SK-N-SH (cell line): ENCODE data around the gene GPLD1. TPM values are rescaled to one million over a fixed set of nuclear protein-coding genes. Genes with fewer than 3 reads are reported as not detected.
A peak's percentile ranks its signal among the peaks of the same experiment; 100 is the strongest.

Experiments
- CTCF ChIA-PET: fragments of 300-600, 350-600 bp; formaldehyde crosslinking; extraction: SDS; loops from one replicate; lab custom pipeline; 2021; lab: Yijun Ruan, JAX
- POLR2A ChIA-PET: fragments of 350-600 bp; sonication (Branson Sonifier 250); formaldehyde crosslinking; extraction: SDS; loops from one replicate; lab custom pipeline; 2020; ENCODE audit warnings: antibody characterized with exemption, inconsistent platforms; lab: Yijun Ruan, JAX
- DNase-seq: peaks from one replicate; pipeline ENCODE4 v3.0.0; 2012
- H2AFZ ChIP-seq: fragments of 200-600 bp; sonication (generic); 2 replicates; pipeline ENCODE4 v1.8.1; 2016; ENCODE audit warnings: antibody characterized with exemption, mild to moderate bottlenecking, low read depth
- H3F3A ChIP-seq: fragments of 200-600 bp; sonication (generic); replicated peaks from 2 replicates; pipeline ENCODE3; 2016; ENCODE audit warnings: antibody characterized with exemption, mild to moderate bottlenecking; ENCODE audit not compliant: insufficient read depth
- H3K27ac ChIP-seq, 2 experiments: fragments of 200-500 bp in 1 of 2; fragments of 200-600 bp in 1 of 2; sonication (Bioruptor generic) in 1 of 2; sonication (generic), shearing (Covaris generic) in 1 of 2; 2 replicates each; pipeline versions ENCODE4 v1.5.1 to v1.6.1; 2014 to 2016; ENCODE audit warnings: low read depth in 2 of 2, inconsistent platforms in 1 of 2, low read length in 1 of 2, mild to moderate bottlenecking in 1 of 2, mixed read lengths in 1 of 2
- H3K27me3 ChIP-seq: fragments of 200-600 bp; sonication (generic), shearing (Covaris generic); 2 replicates; pipeline ENCODE4 v1.6.1; 2016; ENCODE audit warnings: mixed run types; ENCODE audit not compliant: insufficient read depth
- H3K36me3 ChIP-seq, 2 experiments: fragments of 200-500 bp in 1 of 2; fragments of 200-600 bp in 1 of 2; sonication (Bioruptor generic) in 1 of 2; sonication (generic) in 1 of 2; replicated peaks in 1 of 2; 2 replicates each; pipeline versions ENCODE3 to v1.5.1; 2014 to 2016; ENCODE audit warnings: low read length in 1 of 2, mild to moderate bottlenecking in 1 of 2; ENCODE audit not compliant: insufficient read depth in 2 of 2, control insufficient read depth in 1 of 2
- H3K4me1 ChIP-seq, 2 experiments: fragments of 200-500 bp in 1 of 2; fragments of 200-600 bp in 1 of 2; sonication (Bioruptor generic) in 1 of 2; sonication (generic), shearing (Covaris generic) in 1 of 2; 2 replicates each; pipeline versions ENCODE4 v1.5.1 to v1.6.1; 2014 to 2016; ENCODE audit warnings: low read depth in 1 of 2, low read length in 1 of 2, mixed run types in 1 of 2; ENCODE audit not compliant: insufficient read depth in 2 of 2, control insufficient read depth in 1 of 2
- H3K4me2 ChIP-seq: fragments of 200-600 bp; sonication (generic), shearing (Covaris generic); 2 replicates; pipeline ENCODE4 v1.6.1; 2017; ENCODE audit warnings: mixed run types
- H3K4me3 ChIP-seq, 2 experiments: fragments of 200-500 bp in 1 of 2; fragments of 200-600 bp in 1 of 2; sonication (Bioruptor generic) in 1 of 2; sonication (generic), shearing (Covaris generic) in 1 of 2; 2 replicates each; pipeline versions ENCODE4 v1.5.1 to v1.8.1; 2014 to 2016; ENCODE audit warnings: low read depth in 2 of 2, inconsistent platforms in 1 of 2, low read length in 1 of 2, mild to moderate bottlenecking in 1 of 2, mixed read lengths in 1 of 2, moderate library complexity in 1 of 2
- H3K79me2 ChIP-seq: fragments of 200-600 bp; sonication (generic); 2 replicates; pipeline ENCODE4 v1.8.1; 2017; ENCODE audit warnings: mild to moderate bottlenecking; ENCODE audit not compliant: insufficient read depth
- H3K9ac ChIP-seq: fragments of 200-600 bp; sonication (generic); 2 replicates; pipeline ENCODE4 v1.6.1; 2017; ENCODE audit warnings: mixed run types
- H3K9me2 ChIP-seq: fragments of 200-600 bp; sonication (generic); 2 replicates; pipeline ENCODE4 v1.6.1; 2017; ENCODE audit warnings: mixed run types
- H3K9me3 ChIP-seq: fragments of 200-600 bp; sonication (generic); 2 replicates; pipeline ENCODE4 v1.6.1; 2017; ENCODE audit warnings: mixed run types, mild to moderate bottlenecking, moderate library complexity
- H4K20me1 ChIP-seq: fragments of 200-600 bp; sonication (generic); 2 replicates; pipeline ENCODE4 v1.6.1; 2017; ENCODE audit warnings: mild to moderate bottlenecking, mixed run types; ENCODE audit not compliant: insufficient read depth
- EZH2phosphoT487 ChIP-seq: fragments of 200-600 bp; sonication (generic); IDR thresholded peaks from 2 replicates; pipeline ENCODE4 v1.6.1; 2017; ENCODE audit warnings: low read depth, mixed run types, mild to moderate bottlenecking, antibody characterized with exemption, moderate library complexity, borderline replicate concordance
- JUND ChIP-seq: IDR thresholded peaks from 2 replicates; pipeline ENCODE4 v1.4.0; 2012
- MAX ChIP-seq: IDR thresholded peaks from 2 replicates; pipeline ENCODE4 v1.4.0; 2012; ENCODE audit warnings: low read depth
- MXI1 ChIP-seq: IDR thresholded peaks from 2 replicates; pipeline ENCODE4 v1.6.1; 2012; ENCODE audit warnings: mild to moderate bottlenecking, low read depth, low read length, improper control_type of control experiment
- RAD21 ChIP-seq: IDR thresholded peaks from 2 replicates; pipeline ENCODE4 v1.6.1; 2012; ENCODE audit warnings: mild to moderate bottlenecking, low read length
- TAF1 ChIP-seq: IDR thresholded peaks from 2 replicates; pipeline ENCODE4 v1.6.1; 2012; ENCODE audit warnings: low read depth, mild to moderate bottlenecking, low read length, moderate library complexity, borderline replicate concordance
- WGBS: methylation state at CpG from one replicate; pipeline ENCODE4 v1.1.6; 2017; ENCODE audit warnings: low lambda C conversion rate; 5-methylcytosine and 5-hydroxymethylcytosine counted together
- polyA plus RNA-seq, 3 experiments: library from polyadenylated mRNA; depleted of rRNA; stranded (reverse); fragments of >200 nt; gene quantifications; 2 replicates each; pipeline ENCODE4 v1.2.3, GENCODE V29; 2012
- TF ChIP-seq, protein P1 (sequence below): fragments of 200-600 bp; sonication (generic); IDR thresholded peaks from 2 replicates; pipeline ENCODE4 v1.6.1; 2017; ENCODE audit warnings: antibody characterized with exemption, mild to moderate bottlenecking, moderate library complexity

GPLD1 gene
- polyA plus RNA-seq, 1 of the 3 experiments (the other 2 are of a cell fraction): 0.94 TPM

DNA sequence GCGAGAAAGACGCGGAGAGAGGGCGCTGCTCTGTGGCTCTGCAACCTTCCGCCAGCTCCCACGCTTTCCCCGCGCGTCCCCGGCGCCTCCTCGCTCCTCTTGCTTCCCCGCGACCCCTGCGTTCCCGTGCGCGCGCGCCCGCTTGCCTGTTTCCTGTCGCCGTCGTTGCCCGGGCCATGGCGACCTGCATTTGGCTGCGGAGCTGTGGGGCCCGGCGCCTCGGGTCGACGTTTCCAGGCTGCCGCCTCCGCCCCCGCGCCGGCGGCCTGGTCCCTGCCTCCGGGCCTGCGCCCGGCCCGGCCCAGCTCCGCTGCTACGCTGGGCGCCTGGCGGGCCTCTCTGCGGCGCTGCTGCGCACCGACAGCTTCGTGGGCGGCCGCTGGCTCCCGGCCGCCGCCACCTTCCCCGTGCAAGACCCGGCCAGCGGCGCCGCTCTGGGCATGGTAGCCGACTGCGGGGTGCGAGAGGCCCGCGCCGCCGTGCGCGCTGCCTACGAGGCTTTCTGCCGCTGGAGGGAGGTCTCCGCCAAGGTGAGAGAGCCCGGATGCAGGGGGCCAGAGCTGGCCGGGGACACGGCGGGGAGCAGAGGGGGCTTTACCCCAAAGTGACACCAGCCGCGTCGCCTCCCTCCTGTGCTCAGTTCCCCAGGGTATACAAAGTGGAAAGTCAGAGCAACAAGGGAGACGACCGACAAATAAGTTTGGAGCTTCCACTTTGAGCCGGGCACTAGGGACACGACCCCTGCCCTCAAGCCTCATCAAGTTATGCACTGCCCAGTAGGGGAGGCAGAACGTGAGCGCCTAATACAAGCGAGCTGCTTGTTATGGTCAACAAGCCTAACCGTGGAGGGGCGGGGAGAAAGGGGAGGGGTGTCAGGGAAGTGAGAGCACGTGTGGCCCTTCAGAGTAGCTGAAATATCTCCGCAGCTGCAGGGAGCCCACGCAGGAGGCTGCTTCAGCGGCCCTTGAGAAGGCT, 5.7 kb upstream of the GPLD1 start, which contains the start of gene ALDH5A1:
Gene ALDH5A1 (plus strand): TSS at position 149 of the 975 bp plus-strand sequence. CDS start 28 bp downstream, at position 177.
- Histone ChIP-seq H4K20me1 (no peaks in the 10 kb centered on the region), H3K9me3 (no peaks in the 10 kb centered on the region), H3K9me2 (no peaks in the 10 kb centered on the region), H3K27me3 (no peaks in the 10 kb centered on the region), H3K79me2 (no peaks in the 10 kb centered on the region), H3K9ac (peak within 1 kb of the TSS; percentile 41), H3K4me3 (peak within 1 kb of the TSS; percentile 65 to 69), H3K4me2 (peak within 1 kb of the TSS; percentile 82), H2AFZ (peak within 1 kb of the TSS; percentile 95), H3F3A (no peaks in the 10 kb centered on the region), H3K4me1 (peaks cover 0 to 10% of the 10 kb centered on the region in 2 experiments; a peak in 1 of 4 replicates), H3K27ac (peak within 1 kb of the TSS; percentile 28 to 67), H3K36me3 (no peaks in the 10 kb centered on the region)
- peak; percentile 88 for DNase-seq
- TF ChIP-seq MAX (peak; percentile 16; the same call in 1 of the 2 replicates), MXI1 (peak; percentile 44; the same call in 1 of the 2 replicates), EZH2phosphoT487 (no peak), TAF1 (0 out of 2 replicates have a peak, but pooled peaks have one; percentile 6), RAD21 (peak; percentile 43)
- ChIA-PET CTCF (interaction anchor here (0.7 to 3.7 kb wide), 26 partner anchors 10 to 575 kb away, joined by 3 to 34 read pairs (median 4); partner anchors contain the start of genes ACOT13 and TDP2), POLR2A (interaction anchor here (0.6 kb wide), 1 partner anchor 56 kb away, joined by 3 read pairs; no protein-coding TSS in a partner anchor)
- WGBS: 13% methylated on average over 39 of the region's 93 CpGs

GRCh38 chr6:24493945-24494820, 4.8 kb upstream of the GPLD1 start:
- H3K9ac ChIP-seq: 0 out of 2 replicates have a peak overlapping the region, but pooled peaks have one; percentile 41

More at GRCh38 chr6:24493945-24494820, 4.8 kb upstream of the GPLD1 start:
- Histone ChIP-seq H3F3A (no peaks in the 10 kb centered on the region), H4K20me1 (no peaks in the 10 kb centered on the region), H3K27me3 (no peaks in the 10 kb centered on the region), H3K4me1 (peaks cover 0 to 10% of the 10 kb centered on the region in 2 experiments; a peak in 1 of 4 replicates), H3K9me2 (no peaks in the 10 kb centered on the region), H3K4me3 (peak overlapping the region; percentile 65 to 69), H3K9me3 (no peaks in the 10 kb centered on the region), H3K36me3 (no peaks in the 10 kb centered on the region), H3K27ac (no peak overlapping the region; a peak in 1 of 4 replicates), H3K79me2 (no peaks in the 10 kb centered on the region), H2AFZ (peak overlapping the region; percentile 95; the same call in 1 of the 2 replicates), H3K4me2 (peak overlapping the region; percentile 82)
- ChIA-PET POLR2A (interaction anchor here (0.6 kb wide), 1 partner anchor 57 kb away, joined by 3 read pairs; no protein-coding TSS in a partner anchor), CTCF (interaction anchor here (0.7 to 3.7 kb wide), 26 partner anchors 9 to 212 kb away, joined by 3 to 34 read pairs (median 4); partner anchors contain the start of genes ACOT13 and TDP2)
- TF ChIP-seq, protein P1, sequence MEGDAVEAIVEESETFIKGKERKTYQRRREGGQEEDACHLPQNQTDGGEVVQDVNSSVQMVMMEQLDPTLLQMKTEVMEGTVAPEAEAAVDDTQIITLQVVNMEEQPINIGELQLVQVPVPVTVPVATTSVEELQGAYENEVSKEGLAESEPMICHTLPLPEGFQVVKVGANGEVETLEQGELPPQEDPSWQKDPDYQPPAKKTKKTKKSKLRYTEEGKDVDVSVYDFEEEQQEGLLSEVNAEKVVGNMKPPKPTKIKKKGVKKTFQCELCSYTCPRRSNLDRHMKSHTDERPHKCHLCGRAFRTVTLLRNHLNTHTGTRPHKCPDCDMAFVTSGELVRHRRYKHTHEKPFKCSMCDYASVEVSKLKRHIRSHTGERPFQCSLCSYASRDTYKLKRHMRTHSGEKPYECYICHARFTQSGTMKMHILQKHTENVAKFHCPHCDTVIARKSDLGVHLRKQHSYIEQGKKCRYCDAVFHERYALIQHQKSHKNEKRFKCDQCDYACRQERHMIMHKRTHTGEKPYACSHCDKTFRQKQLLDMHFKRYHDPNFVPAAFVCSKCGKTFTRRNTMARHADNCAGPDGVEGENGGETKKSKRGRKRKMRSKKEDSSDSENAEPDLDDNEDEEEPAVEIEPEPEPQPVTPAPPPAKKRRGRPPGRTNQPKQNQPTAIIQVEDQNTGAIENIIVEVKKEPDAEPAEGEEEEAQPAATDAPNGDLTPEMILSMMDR: peak; percentile 23; the same call in 1 of the 2 replicates
- TF ChIP-seq JUND: no peak
- DNase-seq: no peak
- 64% methylated on average over 21 of the region's 36 CpGs for WGBS
